H1 (cell line): ENCODE measurements around the gene DBH. TPM values are rescaled to one million over a fixed set of nuclear protein-coding genes. Genes with fewer than 3 reads are reported as not detected.
A peak's percentile ranks its signal among the peaks of the same experiment; 100 is the strongest.

Source experiments
- CTCF ChIA-PET: fragments of 300-600 bp; sonication (Branson Sonifier 250); formaldehyde crosslinking; loops from one replicate; lab custom pipeline; 2021; ENCODE audit not compliant: partially characterized antibody; lab: Charles Lee
- POLR2A ChIA-PET: fragments of 300-600 bp; sonication (Branson Sonifier 250); formaldehyde crosslinking; loops from one replicate; lab custom pipeline; 2021; ENCODE audit warnings: inconsistent platforms; ENCODE audit not compliant: partially characterized antibody; lab: Charles Lee
- DNase-seq, 2 experiments: peaks; one replicate each; pipeline versions ENCODE4 v3.0.0 to v3.0.0-alpha.2; 2010 to 2022; ENCODE audit warnings: low spot score in 2 of 2, low read depth in 1 of 2, mixed read lengths in 1 of 2
- FAIRE-seq: peaks from 2 replicates; lab custom pipeline; 2011; peaks lifted over from hg19 to GRCh38; lab: Jason Lieb, UNC
- H2AFZ ChIP-seq: 2 replicates; pipeline ENCODE4 v1.8.1; 2012; ENCODE audit warnings: low read length, inconsistent platforms
- H2AK5ac ChIP-seq: 2 replicates; pipeline ENCODE4 v1.6.1; 2013; ENCODE audit warnings: low read depth, low read length
- H2BK120ac ChIP-seq: replicated peaks from 2 replicates; pipeline ENCODE3; 2013; ENCODE audit warnings: low read depth, low read length, inconsistent platforms
- H2BK12ac ChIP-seq: 2 replicates; pipeline ENCODE4 v1.6.1; 2013; ENCODE audit warnings: low read depth, low read length
- H2BK15ac ChIP-seq: 2 replicates; pipeline ENCODE4 v1.6.1; 2013; ENCODE audit warnings: low read length
- H2BK20ac ChIP-seq: 2 replicates; pipeline ENCODE4 v1.6.1; 2013; ENCODE audit warnings: low read length
- H2BK5ac ChIP-seq: 2 replicates; pipeline ENCODE4 v1.6.1; 2013; ENCODE audit warnings: low read depth, low read length
- H3K14ac ChIP-seq: 2 replicates; pipeline ENCODE4 v1.6.1; 2013; ENCODE audit warnings: inconsistent platforms; ENCODE audit not compliant: insufficient read length
- H3K18ac ChIP-seq: 2 replicates; pipeline ENCODE4 v1.6.1; 2013; ENCODE audit warnings: low read length; ENCODE audit errors: extremely low read depth
- H3K23ac ChIP-seq: 2 replicates; pipeline ENCODE4 v1.6.1; 2013; ENCODE audit warnings: inconsistent platforms; ENCODE audit not compliant: insufficient read length
- H3K23me2 ChIP-seq: 2 replicates; pipeline ENCODE4 v1.6.1; 2013; ENCODE audit warnings: low read depth, low read length
- H3K27ac ChIP-seq: 2 replicates; pipeline ENCODE4 v1.6.1; 2011; ENCODE audit warnings: low read depth, low read length, inconsistent platforms
- H3K27me3 ChIP-seq, 4 experiments: replicated peaks in 1 of 4; 1 replicate in 1 of 4; 2 replicates in 3 of 4; pipeline versions ENCODE4 v1.6.1 to v1.8.1; 2011 to 2013; ENCODE audit warnings: low read length in 3 of 4, mild to moderate bottlenecking in 3 of 4, inconsistent platforms in 2 of 4, mixed read lengths in 2 of 4, moderate library complexity in 1 of 4; ENCODE audit not compliant: control insufficient read depth in 3 of 4, insufficient read depth in 3 of 4; ENCODE audit errors: extremely low read depth in 1 of 4
- H3K36me3 ChIP-seq, 4 experiments: 2 replicates each; pipeline versions ENCODE4 v1.6.1 to v1.8.1; 2011 to 2013; ENCODE audit warnings: mild to moderate bottlenecking in 4 of 4, low read length in 3 of 4, moderate library complexity in 2 of 4, control low read depth in 1 of 4, inconsistent platforms in 1 of 4; ENCODE audit not compliant: insufficient read depth in 4 of 4, control insufficient read depth in 2 of 4
- H3K4ac ChIP-seq: replicated peaks from 2 replicates; pipeline ENCODE3; 2013; ENCODE audit warnings: low read length, low read depth, mixed read lengths, inconsistent platforms; ENCODE audit not compliant: insufficient read length
- H3K4me1 ChIP-seq, 4 experiments: replicated peaks in 1 of 4; 1 replicate in 1 of 4; 2 replicates in 3 of 4; pipeline versions ENCODE4 v1.6.1 to v1.8.1; 2011 to 2013; ENCODE audit warnings: low read length in 3 of 4, inconsistent platforms in 2 of 4, mixed read lengths in 1 of 4; ENCODE audit not compliant: insufficient read depth in 4 of 4, control insufficient read depth in 3 of 4
- H3K4me2 ChIP-seq, 2 experiments: 2 replicates each; pipeline versions ENCODE4 v1.6.1 to v1.8.1; 2011 to 2013; ENCODE audit warnings: low read depth in 2 of 2, low read length in 2 of 2, control low read depth in 1 of 2, inconsistent platforms in 1 of 2, mild to moderate bottlenecking in 1 of 2; ENCODE audit not compliant: insufficient read depth in 1 of 2
- H3K4me3 ChIP-seq, 4 experiments: fragments of 200-600, 300-600 bp in 1 of 4; sonication (generic), shearing (Covaris generic), sonication (Bioruptor Twin) in 1 of 4; 2 replicates each; pipeline versions ENCODE4 v1.5.1 to v1.8.1; 2011 to 2016; ENCODE audit warnings: low read length in 4 of 4, low read depth in 3 of 4, control low read depth in 2 of 4, inconsistent platforms in 2 of 4, mild to moderate bottlenecking in 2 of 4, mixed read lengths in 1 of 4, moderate library complexity in 1 of 4; ENCODE audit not compliant: insufficient read depth in 2 of 4; ENCODE audit errors: extremely low read depth in 1 of 4
- H3K56ac ChIP-seq: replicated peaks from 2 replicates; pipeline ENCODE3; 2013; ENCODE audit warnings: low read depth, mild to moderate bottlenecking, mixed read lengths, low read length, inconsistent platforms; ENCODE audit not compliant: insufficient read length
- H3K79me1 ChIP-seq: 2 replicates; pipeline ENCODE4 v1.6.1; 2013; ENCODE audit warnings: low read depth, low read length, control low read depth
- H3K79me2 ChIP-seq, 2 experiments: 2 replicates each; pipeline versions ENCODE4 v1.6.1 to v1.8.1; 2012 to 2013; ENCODE audit warnings: low read length in 2 of 2, mild to moderate bottlenecking in 2 of 2, inconsistent platforms in 1 of 2; ENCODE audit not compliant: insufficient read depth in 2 of 2, control insufficient read depth in 1 of 2
- H3K9ac ChIP-seq, 4 experiments: replicated peaks in 1 of 4; 1 replicate in 1 of 4; 2 replicates in 3 of 4; pipeline versions ENCODE4 v1.6.1 to v1.8.1; 2011 to 2013; ENCODE audit warnings: low read depth in 3 of 4, low read length in 3 of 4, control low read depth in 2 of 4, mild to moderate bottlenecking in 2 of 4, moderate library complexity in 2 of 4, inconsistent platforms in 1 of 4; ENCODE audit errors: extremely low read depth in 1 of 4
- H3K9me3 ChIP-seq, 2 experiments: 2 replicates each; pipeline versions ENCODE4 v1.6.1 to v1.8.1; 2012 to 2013; ENCODE audit warnings: mild to moderate bottlenecking in 2 of 2, moderate library complexity in 2 of 2, control low read depth in 1 of 2, inconsistent platforms in 1 of 2, low read depth in 1 of 2, low read length in 1 of 2, mixed read lengths in 1 of 2; ENCODE audit not compliant: insufficient read depth in 2 of 2
- H4K20me1 ChIP-seq, 2 experiments: replicated peaks in 1 of 2; 2 replicates each; pipeline versions ENCODE3 to v1.8.1; 2011 to 2013; ENCODE audit warnings: inconsistent platforms in 2 of 2, low read length in 2 of 2, mild to moderate bottlenecking in 1 of 2; ENCODE audit not compliant: insufficient read depth in 2 of 2, control insufficient read depth in 1 of 2
- H4K5ac ChIP-seq: 2 replicates; pipeline ENCODE4 v1.6.1; 2013; ENCODE audit warnings: low read length, low read depth, mixed read lengths, inconsistent platforms; ENCODE audit not compliant: insufficient read length
- H4K8ac ChIP-seq: 2 replicates; pipeline ENCODE4 v1.8.0; 2013; ENCODE audit warnings: mild to moderate bottlenecking, moderate library complexity, low read length, inconsistent platforms; ENCODE audit not compliant: insufficient read depth; ENCODE audit errors: extremely low read depth
- H4K91ac ChIP-seq: replicated peaks from 2 replicates; pipeline ENCODE3; 2013; ENCODE audit warnings: low read length, mixed read lengths, inconsistent platforms; ENCODE audit not compliant: insufficient read length
- CBX8 ChIP-seq: fragments of 300-800, 300-1000 bp; sonication (generic); IDR thresholded peaks from 2 replicates; pipeline ENCODE4 v1.7.1; 2016; ENCODE audit warnings: low read depth, low read length, borderline replicate concordance
- CEBPB ChIP-seq: IDR thresholded peaks from 2 replicates; pipeline ENCODE4 v1.6.1; 2012; ENCODE audit warnings: low read depth, low read length
- EGR1 ChIP-seq: IDR thresholded peaks from 2 replicates; pipeline ENCODE4 v1.6.1; 2011; ENCODE audit warnings: low read depth, low read length, borderline replicate concordance
- EP300 ChIP-seq, 2 experiments: IDR thresholded peaks; 1 replicate in 1 of 2; 2 replicates in 1 of 2; pipeline ENCODE4 v1.6.1; 2011 to 2012; ENCODE audit warnings: low read depth in 2 of 2, low read length in 2 of 2, mild to moderate bottlenecking in 2 of 2, borderline replicate concordance in 1 of 2, inconsistent platforms in 1 of 2, moderate library complexity in 1 of 2
- GABPA ChIP-seq: IDR thresholded peaks from 2 replicates; pipeline ENCODE4 v1.6.1; 2011; ENCODE audit warnings: mild to moderate bottlenecking, low read length, moderate library complexity, borderline replicate concordance; ENCODE audit not compliant: insufficient read depth
- GTF2F1 ChIP-seq: IDR thresholded peaks from 2 replicates; pipeline ENCODE4 v1.6.1; 2012; ENCODE audit warnings: low read depth, low read length, improper control_type of control experiment, borderline replicate concordance
- POLR2AphosphoS5 ChIP-seq: IDR thresholded peaks from 2 replicates; pipeline ENCODE4 v1.6.1; 2011; ENCODE audit warnings: low read depth, low read length
- SIN3A ChIP-seq, 2 experiments: IDR thresholded peaks in 1 of 2; conservative IDR thresholded peaks in 1 of 2; 2 replicates each; pipeline ENCODE4 v1.6.1; 2011 to 2012; ENCODE audit warnings: low read length in 2 of 2, improper control_type of control experiment in 1 of 2, low read depth in 1 of 2, mild to moderate bottlenecking in 1 of 2
- SP2 ChIP-seq: IDR thresholded peaks from 2 replicates; pipeline ENCODE4 v1.6.1; 2012; ENCODE audit warnings: mild to moderate bottlenecking, low read length, inconsistent platforms
- TBP ChIP-seq: IDR thresholded peaks from 2 replicates; pipeline ENCODE4 v1.6.1; 2011; ENCODE audit warnings: low read depth, low read length, improper control_type of control experiment
- TCF12 ChIP-seq: IDR thresholded peaks from 2 replicates; pipeline ENCODE4 v1.6.1; 2011; ENCODE audit warnings: low read depth, mild to moderate bottlenecking, low read length
- WGBS, 2 experiments: shearing (Covaris generic) in 1 of 2; methylation state at CpG; one replicate each; pipeline versions ENCODE4 v1.1.6 to v1.1.7; 2013 to 2015; ENCODE audit warnings: low lambda C conversion rate in 2 of 2, mixed read lengths in 2 of 2, inconsistent platforms in 1 of 2, low coverage in 1 of 2, missing lambda C conversion rate in 1 of 2; ENCODE audit not compliant: insufficient replicate concordance in 2 of 2, insufficient coverage in 1 of 2, insufficient read length in 1 of 2; ENCODE audit errors: extremely low coverage in 1 of 2, missing lambda C conversion rate in 1 of 2; 5-methylcytosine and 5-hydroxymethylcytosine counted together
- polyA plus RNA-seq, 7 experiments: library from polyadenylated mRNA; depleted of rRNA in 3 of 7; stranded (reverse) in 5 of 7; unstranded in 2 of 7; fragments of >200 nt in 5 of 7; fragments of 200-250 nt in 2 of 7; gene quantifications; 1 replicate in 5 of 7; 2 replicates in 1 of 7; 4 replicates in 1 of 7; pipeline versions ENCODE4 v1.2.1 to v1.2.3, GENCODE V29; 2011 to 2013; ENCODE audit warnings: missing spikeins in 2 of 7, mixed read lengths in 2 of 7
- total RNA-seq: library from RNA; stranded (reverse); fragmentation: NEBNext Ultra II Directional; extraction: Animal tissue kit (Norgen Biotek cat#: 25700); gene quantifications from 2 replicates; pipeline ENCODE4 v1.2.1, GENCODE V29; 2021

The DBH gene
- total and polyA plus RNA-seq, 2 of the 8 experiments (the other 6 are each of a cell fraction or from before 2014, with no cell fraction given) = 0.18 TPM; not detected in 1

DNA sequence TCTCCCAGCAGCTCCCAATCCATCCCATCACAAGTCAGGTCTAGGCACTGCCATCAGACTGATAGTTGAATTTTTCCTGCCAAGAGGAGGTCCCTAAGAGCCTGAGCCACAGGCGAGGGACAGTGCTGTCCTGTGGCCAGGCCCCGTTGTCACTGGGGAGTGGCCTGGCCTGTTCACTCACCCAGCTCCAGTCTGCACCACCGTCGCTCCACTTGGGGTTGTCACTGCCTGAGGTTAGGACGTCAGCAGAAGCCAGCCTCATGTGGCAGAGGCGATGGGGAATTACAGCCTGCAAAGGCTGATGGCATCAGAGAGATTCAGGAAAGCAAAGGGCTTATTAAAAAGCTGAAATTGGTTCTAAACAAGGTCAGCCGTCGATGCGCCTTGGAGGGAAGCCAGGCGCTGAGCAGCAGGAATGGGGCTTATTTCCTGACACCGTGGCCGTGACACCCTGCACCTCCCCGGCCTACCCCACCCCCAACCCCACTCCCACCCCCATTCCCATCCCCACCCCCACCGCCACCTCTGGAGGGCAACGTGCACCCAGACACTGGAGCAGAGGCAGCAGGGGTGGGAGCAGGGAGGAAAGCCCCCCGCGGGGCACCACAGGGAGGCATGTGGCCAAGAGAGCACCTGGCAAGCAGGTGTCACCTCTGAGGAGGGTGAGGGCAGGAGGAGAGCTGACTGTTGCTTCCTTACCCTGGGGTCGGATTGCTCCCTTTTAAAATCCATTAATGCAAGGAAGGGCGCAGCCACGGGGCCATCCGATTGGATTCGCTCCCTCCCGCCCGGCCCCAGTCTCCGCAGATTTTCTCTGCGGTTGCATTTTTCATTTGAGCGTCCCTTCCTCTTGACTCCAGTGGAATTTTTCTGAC, 3.1 kb upstream of the DBH start:
- Histone ChIP-seq H3K23ac (no peak overlapping the region), H2AFZ (no peak overlapping the region), H3K56ac (no peak overlapping the region), H3K18ac (no peak overlapping the region), H3K23me2 (no peaks in the 10 kb centered on the region), H2BK12ac (peak overlapping the region; percentile 75; the same call in 1 of the 2 replicates), H3K36me3 (no peaks in the 10 kb centered on the region), H2BK120ac (no peak overlapping the region), H2BK15ac (no peak overlapping the region), H3K4ac (no peak overlapping the region), H3K4me3 (no peak overlapping the region), H3K27me3 (no peaks in the 10 kb centered on the region; a peak in 1 of 7 replicates), H3K9ac (no peak overlapping the region), H2AK5ac (no peak overlapping the region; the same call in 1 of the 2 replicates), H4K5ac (no peak overlapping the region), H2BK20ac (peak overlapping the region; percentile 87), H3K4me2 (no peak overlapping the region), H4K8ac (peak overlapping the region; percentile 71), H3K14ac (no peak overlapping the region), H4K91ac (peak overlapping the region; percentile 54), H2BK5ac (peak overlapping the region; percentile 66; the same call in 1 of the 2 replicates), H4K20me1 (no peaks in the 10 kb centered on the region), H3K9me3 (no peaks in the 10 kb centered on the region), H3K27ac (no peak overlapping the region), H3K4me1 (peaks cover 0 to 30% (median 18%) of the 10 kb centered on the region in 4 experiments; a peak in 6 of 7 replicates), H3K79me2 (no peaks in the 10 kb centered on the region), H3K79me1 (no peaks in the 10 kb centered on the region)
- ChIA-PET CTCF (interaction anchor here (0.8 to 2.0 kb wide), 7 partner anchors 30 to 138 kb away, joined by 3 to 5 read pairs (median 4); no protein-coding TSS in a partner anchor), POLR2A (interaction anchor here (1.2 kb wide), 1 partner anchor 18 kb away, joined by 3 read pairs; no protein-coding TSS in a partner anchor)
- no peak for DNase-seq
- FAIRE-seq = no peak
- whole genome bisulfite sequencing, 2 experiments = 82% methylated on average over 16 of the region's 27 CpGs; no CpG with 5 or more reads in 1 of the 2 experiments
- TF ChIP-seq SIN3A (conservative IDR thresholded peaks at IDR 0.05 in 1 of 2, IDR thresholded peaks at IDR 0.05 in 1 of 2; ENCODE audit: low read depth in 1 of 2, low read length in 2 of 2) (no peak), GABPA (no peak), CEBPB (no peak), SP2 (no peak), TCF12 (no peak), EP300 (IDR thresholded peaks at IDR 0.05; ENCODE audit: borderline replicate concordance in 1 of 2, low read depth in 2 of 2, low read length in 2 of 2) (no peak), EGR1 (no peak), CBX8 (no peak), TBP (no peak), POLR2AphosphoS5 (no peak), GTF2F1 (no peak)
